MCF 10A (cell line): ENCODE results near the gene PHGDH. TPM values are rescaled to one million over a fixed set of nuclear protein-coding genes. Genes with fewer than 3 reads are reported as not detected.

Experiments
- BruUV-seq: library from RNA; stranded (reverse); fragments of 400-500 nt; replicated peaks from 2 replicates; lab custom pipeline; 2021; lab: Mats Ljungman, UMichigan
- CTCF ChIA-PET: fragments of 300-600 bp; sonication (Branson Sonifier 250); formaldehyde crosslinking; extraction: SDS; loops from one replicate; lab custom pipeline; 2021; ENCODE audit warnings: antibody characterized with exemption, inconsistent platforms; lab: Yijun Ruan, JAX
- POLR2A ChIA-PET: fragments of 300-600, 350-650 bp; sonication (Branson Sonifier 250); formaldehyde crosslinking; extraction: SDS; loops from one replicate; lab custom pipeline; 2020; ENCODE audit warnings: antibody characterized with exemption, inconsistent platforms; lab: Yijun Ruan, JAX
- DNase-seq: peaks from one replicate; pipeline ENCODE4 v3.0.0-alpha.2; 2018; ENCODE audit not compliant: unreplicated experiment
- H3K27ac Mint-ChIP-seq: one replicate; pipeline ENCODE4 v1.8.0; 2022; ENCODE audit warnings: mild to moderate bottlenecking, low read depth, mixed read lengths; ENCODE audit not compliant: unreplicated experiment
- H3K27me3 Mint-ChIP-seq: one replicate; pipeline ENCODE4 v1.8.0; 2022; ENCODE audit warnings: mixed read lengths; ENCODE audit not compliant: insufficient read depth, unreplicated experiment
- H3K36me3 Mint-ChIP-seq: one replicate; pipeline ENCODE4 v1.8.0; 2022; ENCODE audit warnings: mild to moderate bottlenecking, moderate library complexity, mixed read lengths; ENCODE audit not compliant: insufficient read depth, unreplicated experiment
- H3K4me1 Mint-ChIP-seq: one replicate; pipeline ENCODE4 v1.8.0; 2022; ENCODE audit warnings: mixed read lengths; ENCODE audit not compliant: insufficient read depth, unreplicated experiment
- H3K4me3 Mint-ChIP-seq: one replicate; pipeline ENCODE4 v1.8.0; 2022; ENCODE audit warnings: mild to moderate bottlenecking, moderate library complexity, mixed read lengths; ENCODE audit not compliant: unreplicated experiment
- H3K9me3 Mint-ChIP-seq: one replicate; pipeline ENCODE4 v1.8.0; 2022; ENCODE audit warnings: mixed read lengths; ENCODE audit not compliant: unreplicated experiment
- intact Hi-C: fragments of 100-400 bp; cut with micrococcal nuclease; formaldehyde crosslinking; loops from 2 replicates; pipeline ENCODE4 v1.14.1; 2022
- total RNA-seq: library from RNA; stranded (reverse); gene quantifications from 2 replicates; pipeline ENCODE4 v1.2.3, GENCODE V29; 2022
- TF ChIP-seq, protein P1 (sequence below): fragments of 200-600 bp; IDR thresholded peaks from one replicate; pipeline ENCODE4 v1.8.0; 2022; ENCODE audit warnings: antibody characterized with exemption, mild to moderate bottlenecking; ENCODE audit not compliant: unreplicated experiment

Gene PHGDH
- total RNA-seq, 1 experiment from 2014 or later: 198 TPM

DNA sequence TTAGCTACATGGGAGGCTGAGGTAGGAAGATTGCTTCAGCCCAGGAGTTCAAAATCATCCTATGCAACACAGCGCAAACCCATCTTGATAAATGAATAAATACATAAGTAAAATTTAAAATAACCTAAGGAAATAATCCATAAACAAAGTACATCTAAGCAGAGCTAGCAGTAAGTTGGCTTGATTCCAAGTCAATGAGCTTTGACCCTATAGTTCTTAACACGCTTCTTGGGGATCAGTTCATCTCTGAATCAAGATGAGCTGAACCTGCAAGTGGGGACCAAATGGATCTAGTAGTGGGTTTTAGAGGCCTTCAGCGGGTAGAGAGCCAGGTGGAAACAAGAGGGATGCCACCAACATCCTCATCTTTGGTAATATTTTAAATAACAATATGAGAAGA, 31.5 kb upstream of the PHGDH start:
- H3K27ac Mint-ChIP-seq: no peak overlapping the region
- CTCF ChIA-PET: interaction anchor here (1.8 to 9.6 kb wide), 3 partner anchors 58 to 204 kb away, joined by 6 to 260 read pairs (median 134); no protein-coding TSS in a partner anchor
- peaks cover 7% of the 10 kb centered on the region for H3K4me1 Mint-ChIP-seq
- POLR2A ChIA-PET: no interaction called here
- H3K27me3 Mint-ChIP-seq: no peaks in the 10 kb centered on the region
- TF ChIP-seq, protein P1, sequence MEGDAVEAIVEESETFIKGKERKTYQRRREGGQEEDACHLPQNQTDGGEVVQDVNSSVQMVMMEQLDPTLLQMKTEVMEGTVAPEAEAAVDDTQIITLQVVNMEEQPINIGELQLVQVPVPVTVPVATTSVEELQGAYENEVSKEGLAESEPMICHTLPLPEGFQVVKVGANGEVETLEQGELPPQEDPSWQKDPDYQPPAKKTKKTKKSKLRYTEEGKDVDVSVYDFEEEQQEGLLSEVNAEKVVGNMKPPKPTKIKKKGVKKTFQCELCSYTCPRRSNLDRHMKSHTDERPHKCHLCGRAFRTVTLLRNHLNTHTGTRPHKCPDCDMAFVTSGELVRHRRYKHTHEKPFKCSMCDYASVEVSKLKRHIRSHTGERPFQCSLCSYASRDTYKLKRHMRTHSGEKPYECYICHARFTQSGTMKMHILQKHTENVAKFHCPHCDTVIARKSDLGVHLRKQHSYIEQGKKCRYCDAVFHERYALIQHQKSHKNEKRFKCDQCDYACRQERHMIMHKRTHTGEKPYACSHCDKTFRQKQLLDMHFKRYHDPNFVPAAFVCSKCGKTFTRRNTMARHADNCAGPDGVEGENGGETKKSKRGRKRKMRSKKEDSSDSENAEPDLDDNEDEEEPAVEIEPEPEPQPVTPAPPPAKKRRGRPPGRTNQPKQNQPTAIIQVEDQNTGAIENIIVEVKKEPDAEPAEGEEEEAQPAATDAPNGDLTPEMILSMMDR: no peak
- no peak overlapping the region for H3K4me3 Mint-ChIP-seq
- no TSS peak for BruUV-seq
- H3K9me3 Mint-ChIP-seq: no peaks in the 10 kb centered on the region
- no peaks in the 10 kb centered on the region for H3K36me3 Mint-ChIP-seq
- no peak for DNase-seq
- intact Hi-C loops: no loop called here

DNA sequence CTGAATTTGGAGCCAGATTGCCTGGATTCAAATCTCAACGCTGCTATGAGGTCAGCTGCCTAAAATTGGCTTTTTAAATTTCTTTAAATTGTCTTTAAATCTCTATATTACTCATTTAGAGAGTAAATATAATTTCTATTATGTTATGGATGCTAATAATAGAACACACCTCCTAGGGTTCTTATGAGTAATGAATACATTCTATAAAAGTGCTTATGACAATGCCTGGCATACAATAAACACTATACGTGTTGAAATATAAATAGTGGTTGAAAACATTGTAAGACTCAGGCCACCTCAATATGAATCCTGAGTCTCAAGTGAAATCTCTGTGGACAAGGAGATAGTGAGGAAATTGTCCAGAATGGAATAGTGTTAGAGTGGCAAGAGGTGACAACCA, 31.0 kb upstream of the PHGDH start:
- DNase-seq: no peak
- CTCF ChIA-PET: interaction anchor here (8.5 to 9.6 kb wide), 2 partner anchors 59 to 71 kb away, joined by 134 to 260 read pairs; no protein-coding TSS in a partner anchor
- Mint-ChIP-seq H3K9me3 (no peaks in the 10 kb centered on the region), H3K27ac (no peak overlapping the region), H3K4me1 (peaks cover 3% of the 10 kb centered on the region), H3K4me3 (no peak overlapping the region), H3K27me3 (no peaks in the 10 kb centered on the region), H3K36me3 (no peaks in the 10 kb centered on the region)
- TF ChIP-seq, protein P1: no peak
- BruUV-seq: no TSS peak
- POLR2A ChIA-PET: no interaction called here
- intact Hi-C loops: no loop called here

DNA sequence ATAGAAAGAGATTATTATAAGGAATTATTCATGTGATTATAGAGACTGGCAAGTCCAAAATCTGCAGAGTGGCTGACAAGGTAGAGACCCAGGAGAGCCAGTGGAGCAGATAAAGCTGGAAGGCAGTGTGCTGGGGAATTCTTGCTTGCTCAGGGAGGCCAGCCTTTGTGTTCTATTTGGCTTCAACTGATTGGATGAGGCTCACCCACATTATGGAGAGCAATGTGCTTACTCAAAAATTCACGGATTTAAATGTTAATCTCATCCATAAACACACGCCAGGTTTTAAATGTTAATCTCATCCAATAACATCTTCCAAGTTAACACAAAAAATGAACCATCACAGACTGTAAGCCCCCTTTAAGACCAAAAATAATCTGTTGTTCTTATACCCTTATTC, 30.2 kb upstream of the PHGDH start:
- ChIA-PET POLR2A (interaction anchor here (0.7 kb wide), 1 partner anchor 27 kb away, joined by 3 read pairs; no protein-coding TSS in a partner anchor), CTCF (no interaction called here)
- H3K27me3 Mint-ChIP-seq: no peaks in the 10 kb centered on the region
- DNase-seq: no peak
- no peak overlapping the region for H3K4me3 Mint-ChIP-seq
- H3K36me3 Mint-ChIP-seq: no peaks in the 10 kb centered on the region
- intact Hi-C loops: no loop called here
- H3K27ac Mint-ChIP-seq: no peak overlapping the region
- TF ChIP-seq, protein P1: no peak
- peaks cover 3% of the 10 kb centered on the region for H3K4me1 Mint-ChIP-seq
- BruUV-seq: no TSS peak
- no peaks in the 10 kb centered on the region for H3K9me3 Mint-ChIP-seq

DNA sequence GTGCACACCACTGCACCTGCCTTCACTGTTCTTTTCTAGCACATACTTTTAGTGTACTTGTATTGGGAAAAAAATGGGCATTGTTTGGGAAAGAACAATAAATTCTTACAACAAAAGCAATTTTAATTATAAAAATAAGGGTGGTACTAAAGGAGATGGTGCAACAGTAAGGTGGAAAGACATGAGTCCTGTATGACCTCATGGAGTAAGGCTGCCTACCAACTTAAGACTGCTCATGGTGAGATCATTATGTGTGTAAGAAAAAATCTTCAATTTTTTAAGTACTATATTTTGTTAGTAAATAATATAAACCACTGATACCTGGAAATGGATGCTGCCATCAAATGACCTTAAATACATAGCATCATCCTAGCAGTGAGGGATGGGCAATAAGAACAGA, 29.6 kb upstream of the PHGDH start:
- intact Hi-C loops: no loop called here
- POLR2A ChIA-PET: interaction anchor here (0.7 kb wide), 1 partner anchor 27 kb away, joined by 3 read pairs; no protein-coding TSS in a partner anchor
- Mint-ChIP-seq H3K4me1 (peaks cover 9% of the 10 kb centered on the region), H3K9me3 (no peaks in the 10 kb centered on the region), H3K4me3 (no peak overlapping the region), H3K27ac (no peak overlapping the region), H3K27me3 (no peaks in the 10 kb centered on the region), H3K36me3 (no peaks in the 10 kb centered on the region)
- TF ChIP-seq, protein P1: no peak
- DNase-seq: no peak
- BruUV-seq: no TSS peak
- CTCF ChIA-PET: interaction anchor here (0.7 kb wide), 1 partner anchor 62 kb away, joined by 3 read pairs; no protein-coding TSS in a partner anchor
